OCI-LY1 (cell line): ENCODE results near the gene ITGA2.

Experiments
- H2AFZ ChIP-seq: fragments of 200-600 bp; sonication (generic), shearing (Covaris generic); 2 replicates; pipeline ENCODE4 v1.6.0; 2014; ENCODE audit warnings: antibody characterized with exemption, mild to moderate bottlenecking, low read length
- H3F3A ChIP-seq: fragments of 200-600 bp; sonication (generic), shearing (Covaris generic); 2 replicates; pipeline ENCODE4 v1.6.0; 2014; ENCODE audit warnings: mild to moderate bottlenecking, antibody characterized with exemption, low read length, moderate library complexity; ENCODE audit not compliant: insufficient read depth
- H3K27ac ChIP-seq: fragments of 200-600 bp; sonication (generic); 2 replicates; pipeline ENCODE4 v1.5.1; 2014; ENCODE audit warnings: low read length, mixed run types, mild to moderate bottlenecking, low read depth; ENCODE audit not compliant: poor library complexity, severe bottlenecking
- H3K27me3 ChIP-seq: fragments of 200-600 bp; sonication (generic); 2 replicates; pipeline ENCODE4 v1.6.0; 2014; ENCODE audit warnings: antibody characterized with exemption, mild to moderate bottlenecking, low read length, moderate library complexity; ENCODE audit not compliant: insufficient read depth
- H3K36me3 ChIP-seq: fragments of 200-600 bp; sonication (generic); 2 replicates; pipeline ENCODE4 v1.6.1; 2014; ENCODE audit warnings: mild to moderate bottlenecking, antibody characterized with exemption, low read length, moderate library complexity, mixed read lengths; ENCODE audit not compliant: insufficient read depth
- H3K4me1 ChIP-seq: fragments of 200-600 bp; sonication (generic); 2 replicates; pipeline ENCODE4 v1.5.1; 2014; ENCODE audit warnings: mild to moderate bottlenecking, low read length, moderate library complexity; ENCODE audit not compliant: insufficient read depth, severe bottlenecking
- H3K4me2 ChIP-seq: fragments of 200-600 bp; sonication (generic), shearing (Covaris generic); 2 replicates; pipeline ENCODE4 v1.6.1; 2014; ENCODE audit warnings: low read length
- H3K4me3 ChIP-seq: fragments of 200-600 bp; sonication (generic); 2 replicates; pipeline ENCODE4 v1.5.1; 2014; ENCODE audit warnings: low read length, low read depth, mild to moderate bottlenecking, mixed read lengths; ENCODE audit not compliant: poor library complexity, severe bottlenecking
- H3K79me2 ChIP-seq: fragments of 200-600 bp; shearing (Covaris generic); 2 replicates; pipeline ENCODE4 v1.6.1; 2016; ENCODE audit warnings: mixed run types, low read length, mixed read lengths; ENCODE audit not compliant: insufficient read depth
- H3K9ac ChIP-seq: fragments of 200-600 bp; sonication (generic), shearing (Covaris generic); 2 replicates; pipeline ENCODE4 v1.6.1; 2014; ENCODE audit warnings: mild to moderate bottlenecking, low read length, mixed read lengths
- H3K9me2 ChIP-seq: fragments of 200-600 bp; sonication (generic), shearing (Covaris generic); 2 replicates; pipeline ENCODE4 v1.6.1; 2014; ENCODE audit warnings: low read depth, mild to moderate bottlenecking, low read length, mixed read lengths
- H3K9me3 ChIP-seq: fragments of 200-600 bp; shearing (Covaris generic); 2 replicates; pipeline ENCODE4 v1.6.1; 2014; ENCODE audit warnings: low read length, mixed read lengths
- H4K20me1 ChIP-seq: fragments of 200-600 bp; sonication (generic), shearing (Covaris generic); 2 replicates; pipeline ENCODE4 v1.6.0; 2016; ENCODE audit warnings: mild to moderate bottlenecking, low read length; ENCODE audit not compliant: insufficient read depth
- CTCF ChIP-seq: fragments of 200-600 bp; sonication (generic), shearing (Covaris generic); IDR thresholded peaks from 2 replicates; pipeline ENCODE4 v1.5.1; 2017; ENCODE audit warnings: mild to moderate bottlenecking, antibody characterized with exemption, low read length, moderate library complexity, mixed read lengths
- EZH2 ChIP-seq: fragments of 200-600 bp; sonication (generic), shearing (Covaris generic); IDR thresholded peaks from 2 replicates; pipeline ENCODE4 v1.8.0; 2017; ENCODE audit warnings: borderline replicate concordance, mixed run types, mild to moderate bottlenecking, antibody characterized with exemption, low read length, moderate library complexity, mixed read lengths

The ITGA2 gene

GRCh38 chr5:52990528-52990925, 1.4 kb downstream of the ITGA2 start:
- Histone ChIP-seq H3K9me2 (no peaks in the 10 kb centered on the region), H3K4me2 (no peak overlapping the region), H3K9me3 (no peaks in the 10 kb centered on the region), H3K4me3 (no peak overlapping the region), H3K27me3 (no peaks in the 10 kb centered on the region), H4K20me1 (no peaks in the 10 kb centered on the region), H3K9ac (no peak overlapping the region), H3K36me3 (no peaks in the 10 kb centered on the region), H3K4me1 (peaks cover 10% of the 10 kb centered on the region), H2AFZ (no peak overlapping the region), H3K27ac (no peak overlapping the region), H3K79me2 (no peaks in the 10 kb centered on the region), H3F3A (no peaks in the 10 kb centered on the region)
- TF ChIP-seq CTCF (no peak), EZH2 (no peak)

GRCh38 chr5:52993367-52993766, 4.2 kb downstream of the ITGA2 start:
- Histone ChIP-seq H3K36me3 (no peaks in the 10 kb centered on the region), H3K27me3 (no peaks in the 10 kb centered on the region), H3K27ac (no peak overlapping the region), H3K79me2 (no peaks in the 10 kb centered on the region), H4K20me1 (no peaks in the 10 kb centered on the region), H3F3A (no peaks in the 10 kb centered on the region), H3K4me2 (no peak overlapping the region), H3K9ac (no peak overlapping the region), H3K9me3 (no peaks in the 10 kb centered on the region), H3K4me3 (no peak overlapping the region), H3K4me1 (peaks cover 10% of the 10 kb centered on the region), H2AFZ (no peak overlapping the region), H3K9me2 (no peaks in the 10 kb centered on the region)
- TF ChIP-seq CTCF = no peak

- Histone ChIP-seq H3K27ac (no peak overlapping the region), H3K9ac (no peak overlapping the region), H3K9me2 (no peaks in the 10 kb centered on the region), H3K4me3 (no peak overlapping the region), H3K27me3 (no peaks in the 10 kb centered on the region), H3K9me3 (no peaks in the 10 kb centered on the region), H2AFZ (no peak overlapping the region), H3K79me2 (no peaks in the 10 kb centered on the region), H3F3A (no peaks in the 10 kb centered on the region), H3K36me3 (no peaks in the 10 kb centered on the region), H3K4me1 (peaks cover 6% of the 10 kb centered on the region), H4K20me1 (no peaks in the 10 kb centered on the region), H3K4me2 (no peak overlapping the region)
- TF ChIP-seq CTCF (no peak), EZH2 (no peak)
These were observed 5.1 kb downstream of the ITGA2 start for GRCh38 chr5:52994266-52994665.
